ENCODE results near the gene DSG2.

- TF ChIP-seq EZH2 (IDR thresholded peaks at IDR 0.05; ENCODE audit: borderline replicate concordance, low read length) (no peak), CTCF (IDR thresholded peaks at IDR 0.05; ENCODE audit: low read length) (no peak)
Measured at GRCh38 chr18:31583185-31583854, 85.3 kb downstream of the DSG2 start.

All from OCI-LY1 (cell line).